Muscle layer of colon (tissue), 2 donors: ENCODE measurements around the gene HSD11B2.

Experiments
- H3K27ac ChIP-seq: one replicate; pipeline ENCODE4 v1.7.0; 2013; ENCODE audit warnings: low read depth, mild to moderate bottlenecking, low read length, moderate library complexity
- H3K27me3 ChIP-seq, 2 donors: one replicate each; pipeline ENCODE4 v1.7.0; 2013; ENCODE audit warnings: low read length in 2 of 2, mild to moderate bottlenecking in 2 of 2; ENCODE audit not compliant: insufficient read depth in 2 of 2, control insufficient read depth in 1 of 2
- H3K36me3 ChIP-seq: one replicate; pipeline ENCODE4 v1.7.0; 2013; ENCODE audit warnings: mild to moderate bottlenecking, low read length; ENCODE audit not compliant: insufficient read depth
- H3K4me1 ChIP-seq: one replicate; pipeline ENCODE4 v1.7.0; 2013; ENCODE audit warnings: mild to moderate bottlenecking, low read length; ENCODE audit not compliant: insufficient read depth
- H3K4me3 ChIP-seq, 2 donors: one replicate each; pipeline ENCODE4 v1.7.0; 2013; ENCODE audit warnings: low read length in 2 of 2, low read depth in 1 of 2, mild to moderate bottlenecking in 1 of 2, moderate library complexity in 1 of 2
- H3K9ac ChIP-seq: one replicate; pipeline ENCODE4 v1.7.0; 2013; ENCODE audit warnings: low read length
- H3K9me3 ChIP-seq: one replicate; pipeline ENCODE4 v1.7.0; 2013; ENCODE audit warnings: mild to moderate bottlenecking, low read length
- donor health status: abdominal sarcoma.
- donor health status: Adenocarcinoma of cecum.

HSD11B2 gene

GRCh38 chr16:67397812-67398545 is 32.9 kb upstream of the HSD11B2 start:
- no peak overlapping the region for H3K27ac ChIP-seq
- peaks cover 40% of the 10 kb centered on the region for H3K4me1 ChIP-seq
- H3K9ac ChIP-seq: no peak overlapping the region

GRCh38 chr16:67398546-67399217 is 32.2 kb upstream of the HSD11B2 start:
- Histone ChIP-seq H3K27ac (no peak overlapping the region), H3K9me3 (no peaks in the 10 kb centered on the region), H3K4me1 (peaks cover 33% of the 10 kb centered on the region), H3K36me3 (no peaks in the 10 kb centered on the region), H3K4me3 (no peak overlapping the region), H3K27me3 (peaks cover 0 to 2% of the 10 kb centered on the region in 2 donors), H3K9ac (no peak overlapping the region)

More at GRCh38 chr16:67397812-67398545, 32.9 kb upstream of the HSD11B2 start:
- Histone ChIP-seq H3K27me3 (peaks cover 0 to 7% of the 10 kb centered on the region in 2 donors), H3K36me3 (no peaks in the 10 kb centered on the region), H3K9me3 (no peaks in the 10 kb centered on the region), H3K4me3 (no peak overlapping the region)

- peak overlapping the region in 1 of 2 donors; percentile 14 for H3K4me3 ChIP-seq
- no peaks in the 10 kb centered on the region for H3K36me3 ChIP-seq
- H3K9ac ChIP-seq: no peak overlapping the region
- no peak overlapping the region for H3K27ac ChIP-seq
- peaks cover 31% of the 10 kb centered on the region for H3K4me1 ChIP-seq
- no peaks in the 10 kb centered on the region for H3K27me3 ChIP-seq
- no peaks in the 10 kb centered on the region for H3K9me3 ChIP-seq
Measured at GRCh38 chr16:67399218-67399733, 31.6 kb upstream of the HSD11B2 start.

- peaks cover 31% of the 10 kb centered on the region for H3K4me1 ChIP-seq
- H3K9me3 ChIP-seq: no peaks in the 10 kb centered on the region
- no peaks in the 10 kb centered on the region for H3K27me3 ChIP-seq
- peaks cover 7% of the 10 kb centered on the region for H3K36me3 ChIP-seq
- H3K9ac ChIP-seq: no peak overlapping the region
- H3K27ac ChIP-seq: no peak overlapping the region
- no peak overlapping the region for H3K4me3 ChIP-seq
Measured at GRCh38 chr16:67399749-67400704, 30.9 kb upstream of the HSD11B2 start.

- H3K36me3 ChIP-seq: peaks cover 9% of the 10 kb centered on the region
- H3K4me1 ChIP-seq: peaks cover 24% of the 10 kb centered on the region
- H3K27me3 ChIP-seq: no peaks in the 10 kb centered on the region
- no peak overlapping the region for H3K9ac ChIP-seq
- no peak overlapping the region for H3K27ac ChIP-seq
- H3K4me3 ChIP-seq: no peak overlapping the region
- no peaks in the 10 kb centered on the region for H3K9me3 ChIP-seq
Measured at GRCh38 chr16:67400901-67401300, 30.0 kb upstream of the HSD11B2 start.

GRCh38 chr16:67403976-67404555 is 26.9 kb upstream of the HSD11B2 start:
- H3K27me3 ChIP-seq: no peaks in the 10 kb centered on the region
- H3K4me1 ChIP-seq: peaks cover 13% of the 10 kb centered on the region
- no peak overlapping the region for H3K4me3 ChIP-seq
- H3K9ac ChIP-seq: no peak overlapping the region
- H3K36me3 ChIP-seq: peaks cover 9% of the 10 kb centered on the region
- no peaks in the 10 kb centered on the region for H3K9me3 ChIP-seq
- no peak overlapping the region for H3K27ac ChIP-seq

GRCh38 chr16:67404740-67405226 is 26.1 kb upstream of the HSD11B2 start:
- no peaks in the 10 kb centered on the region for H3K9me3 ChIP-seq
- H3K36me3 ChIP-seq: peaks cover 9% of the 10 kb centered on the region
- H3K4me1 ChIP-seq: peaks cover 9% of the 10 kb centered on the region
- no peak overlapping the region for H3K9ac ChIP-seq
- no peaks in the 10 kb centered on the region for H3K27me3 ChIP-seq
- H3K4me3 ChIP-seq: no peak overlapping the region
- no peak overlapping the region for H3K27ac ChIP-seq

- H3K4me1 ChIP-seq: peaks cover 9% of the 10 kb centered on the region
- no peaks in the 10 kb centered on the region for H3K9me3 ChIP-seq
- no peak overlapping the region for H3K27ac ChIP-seq
- no peak overlapping the region for H3K4me3 ChIP-seq
- H3K9ac ChIP-seq: no peak overlapping the region
- H3K36me3 ChIP-seq: peaks cover 9% of the 10 kb centered on the region
- H3K27me3 ChIP-seq: no peaks in the 10 kb centered on the region
Measured at GRCh38 chr16:67405336-67405735, 25.6 kb upstream of the HSD11B2 start.

- Histone ChIP-seq H3K27ac (peak overlapping the region; percentile 12), H3K9me3 (no peaks in the 10 kb centered on the region), H3K9ac (no peak overlapping the region), H3K36me3 (peaks cover 9% of the 10 kb centered on the region), H3K27me3 (no peaks in the 10 kb centered on the region), H3K4me1 (peaks cover 9% of the 10 kb centered on the region), H3K4me3 (no peak overlapping the region)
Measured at GRCh38 chr16:67406111-67406971, 24.6 kb upstream of the HSD11B2 start.

GRCh38 chr16:67407176-67407787 is 23.6 kb upstream of the HSD11B2 start:
- no peak overlapping the region for H3K27ac ChIP-seq
- H3K4me3 ChIP-seq: no peak overlapping the region
- H3K4me1 ChIP-seq: peaks cover 9% of the 10 kb centered on the region
- peaks cover 9% of the 10 kb centered on the region for H3K36me3 ChIP-seq
- H3K9ac ChIP-seq: no peak overlapping the region
- no peaks in the 10 kb centered on the region for H3K9me3 ChIP-seq
- no peaks in the 10 kb centered on the region for H3K27me3 ChIP-seq
